Activated naive CD4-positive, alpha-beta T cell treated with anti-CD3 and anti-CD28 coated beads, Interleukin-2, amount 50 U/mL, for 24 hours (primary cell): ENCODE measurements around the gene DGKQ.
"Not testable (repeated sequence)": the region's sequence is repeated elsewhere in the genome, so short reads cannot be mapped to it uniquely, and the experiment has no call there.

Experiments
- H3K27ac Mint-ChIP-seq: one replicate; pipeline ENCODE4 v1.8.0; 2021; ENCODE audit warnings: mild to moderate bottlenecking, mixed read lengths
- H3K27me3 Mint-ChIP-seq: one replicate; pipeline ENCODE4 v1.8.0; 2021; ENCODE audit warnings: mixed read lengths
- H3K36me3 Mint-ChIP-seq: one replicate; pipeline ENCODE4 v1.8.0; 2021; ENCODE audit warnings: mixed read lengths
- H3K4me1 Mint-ChIP-seq: one replicate; pipeline ENCODE4 v1.8.0; 2021; ENCODE audit warnings: mixed read lengths
- H3K4me3 Mint-ChIP-seq: one replicate; pipeline ENCODE4 v1.8.0; 2021; ENCODE audit warnings: mild to moderate bottlenecking, mixed read lengths
- H3K9me3 Mint-ChIP-seq: one replicate; pipeline ENCODE4 v1.8.0; 2021; ENCODE audit warnings: mixed read lengths

Gene DGKQ

DNA sequence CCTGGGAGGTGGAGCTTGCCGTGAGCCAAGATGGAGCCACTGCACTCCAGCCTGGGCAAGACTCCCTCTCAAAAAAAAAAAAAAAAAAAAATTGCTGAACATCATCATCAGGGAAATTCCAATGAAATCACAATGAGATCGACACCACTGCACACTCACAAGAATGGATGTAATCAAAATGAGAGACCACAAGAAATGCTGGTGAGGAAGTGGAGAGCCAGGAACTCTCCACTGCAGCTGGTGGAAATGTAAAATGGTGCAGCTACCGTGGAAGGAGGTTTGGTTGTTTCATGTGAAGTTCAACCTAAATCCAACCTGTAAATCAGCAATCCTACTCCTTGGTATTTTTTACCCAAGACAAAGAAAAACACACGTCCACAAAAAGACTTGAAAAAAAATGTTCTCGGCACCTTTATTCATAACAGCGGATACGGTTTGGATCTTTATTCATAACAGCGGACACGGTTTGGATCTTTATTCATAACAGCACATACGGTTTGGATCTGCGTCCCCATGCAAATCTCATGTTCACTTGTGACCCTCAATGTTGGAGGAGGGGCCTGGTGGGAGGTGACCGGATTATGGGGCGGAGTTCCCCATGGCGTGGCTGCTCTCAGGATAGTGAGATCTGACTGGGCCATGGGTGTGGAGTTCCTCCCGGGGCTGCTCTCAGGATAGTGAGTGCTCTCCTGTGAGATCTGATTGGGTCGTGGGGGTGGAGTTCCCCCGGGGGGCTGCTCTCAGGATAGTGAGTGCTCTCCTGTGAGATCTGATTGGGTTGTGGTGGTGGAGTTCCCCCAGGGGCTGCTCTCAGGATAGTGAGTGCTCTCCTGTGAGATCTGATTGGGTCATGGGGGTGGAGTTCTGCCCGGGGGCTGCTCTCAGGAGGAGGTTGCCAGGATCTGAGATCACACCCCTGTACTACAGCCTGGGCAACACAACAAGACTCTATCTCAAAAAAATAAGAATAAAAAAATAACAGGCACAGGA is 49.0 kb downstream of the DGKQ start:
- H3K4me3 Mint-ChIP-seq, result peak overlapping the region; percentile 19
- peaks cover 70% of the 10 kb centered on the region for H3K4me1 Mint-ChIP-seq
- no peaks in the 10 kb centered on the region for H3K9me3 Mint-ChIP-seq
- peaks cover 8% of the 10 kb centered on the region for H3K36me3 Mint-ChIP-seq
- no peaks in the 10 kb centered on the region for H3K27me3 Mint-ChIP-seq
- H3K27ac Mint-ChIP-seq, result peak overlapping the region; percentile 5

DNA sequence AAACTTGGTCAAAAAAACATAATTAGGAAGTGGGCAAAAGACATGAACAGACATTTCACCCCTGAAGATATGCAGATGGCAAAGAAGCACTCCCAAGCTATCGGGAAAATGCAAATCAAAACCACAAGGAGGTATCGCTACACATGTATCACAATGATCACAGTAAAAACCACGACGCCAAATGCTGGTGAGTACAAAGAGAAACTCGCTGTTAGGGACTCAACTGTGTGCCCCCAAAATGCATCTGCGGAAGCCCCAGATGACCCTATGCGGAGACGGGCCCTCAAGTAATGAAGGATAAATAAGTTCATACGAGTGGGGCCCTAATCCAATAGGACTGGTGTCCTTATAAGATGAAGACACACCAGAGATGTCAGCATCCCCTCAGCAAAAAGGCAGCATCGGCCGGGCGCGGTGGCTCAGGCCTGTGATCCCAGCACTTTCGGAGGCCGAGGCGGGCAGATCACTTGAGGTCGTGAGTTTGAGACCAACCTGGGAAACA is 51.5 kb downstream of the DGKQ start:
- peaks cover 14% of the 10 kb centered on the region for H3K36me3 Mint-ChIP-seq
- H3K27ac Mint-ChIP-seq, result no peak overlapping the region
- H3K27me3 Mint-ChIP-seq, result no peaks in the 10 kb centered on the region
- no peak overlapping the region for H3K4me3 Mint-ChIP-seq
- peaks cover 79% of the 10 kb centered on the region for H3K4me1 Mint-ChIP-seq
- H3K9me3 Mint-ChIP-seq, result peaks cover 5% of the 10 kb centered on the region

DNA sequence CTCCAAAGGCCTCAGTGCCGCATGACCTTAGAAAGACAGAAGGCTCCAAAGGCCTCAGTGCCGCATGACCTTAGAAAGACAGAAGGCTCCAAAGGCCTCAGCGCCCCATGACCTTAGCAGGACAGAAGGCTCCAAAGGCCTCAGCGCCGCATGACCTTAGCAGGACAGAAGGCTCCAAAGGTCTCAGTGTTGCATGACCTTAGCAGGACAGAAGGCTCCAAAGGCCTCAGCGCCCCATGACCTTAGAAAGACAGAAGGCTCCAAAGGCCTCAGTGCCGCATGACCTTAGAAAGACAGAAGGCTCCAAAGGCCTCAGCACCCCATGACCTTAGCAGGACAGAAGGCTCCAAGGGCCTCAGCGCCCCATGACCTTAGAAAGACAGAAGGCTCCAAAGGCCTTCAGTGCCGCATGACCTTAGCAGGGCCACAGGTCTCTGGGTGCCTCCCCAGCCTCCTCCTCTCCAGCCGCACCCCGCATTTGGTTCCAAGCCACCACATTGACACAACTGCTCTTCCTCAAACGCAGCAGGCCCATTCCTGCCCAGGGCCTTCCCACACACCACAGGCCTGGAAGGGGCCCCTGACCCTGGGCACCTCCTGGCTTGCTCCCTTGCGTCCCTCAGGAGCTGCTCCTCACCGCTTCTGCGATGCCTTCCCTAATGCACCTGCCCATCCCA is 54.2 kb downstream of the DGKQ start:
- peaks cover 12% of the 10 kb centered on the region for H3K36me3 Mint-ChIP-seq
- H3K4me1 Mint-ChIP-seq, result peaks cover 79% of the 10 kb centered on the region
- not testable (repeated sequence) for H3K27me3 Mint-ChIP-seq, H3K9me3 Mint-ChIP-seq, H3K4me3 Mint-ChIP-seq
- H3K27ac Mint-ChIP-seq, result peak overlapping the region; percentile 70

DNA sequence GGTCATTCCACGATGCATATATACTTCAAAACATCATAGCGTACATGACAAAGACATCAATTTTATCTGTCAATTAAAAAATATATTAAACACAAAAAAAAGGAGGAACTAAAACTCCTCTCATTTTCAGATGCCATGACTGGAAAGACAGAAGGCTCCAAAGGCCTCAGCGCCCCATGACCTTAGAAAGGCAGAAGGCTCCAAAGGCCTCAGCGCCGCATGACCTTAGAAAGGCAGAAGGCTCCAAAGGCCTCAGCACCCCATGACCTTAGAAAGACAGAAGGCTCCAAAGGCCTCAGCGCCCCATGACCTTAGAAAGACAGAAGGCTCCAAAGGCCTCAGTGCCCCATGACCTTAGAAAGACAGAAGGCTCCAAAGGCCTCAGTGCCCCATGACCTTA is 54.8 kb downstream of the DGKQ start:
- not testable (repeated sequence) for H3K4me3 Mint-ChIP-seq, H3K27ac Mint-ChIP-seq, H3K9me3 Mint-ChIP-seq, H3K27me3 Mint-ChIP-seq
- H3K36me3 Mint-ChIP-seq, result peaks cover 12% of the 10 kb centered on the region
- peaks cover 75% of the 10 kb centered on the region for H3K4me1 Mint-ChIP-seq

DNA sequence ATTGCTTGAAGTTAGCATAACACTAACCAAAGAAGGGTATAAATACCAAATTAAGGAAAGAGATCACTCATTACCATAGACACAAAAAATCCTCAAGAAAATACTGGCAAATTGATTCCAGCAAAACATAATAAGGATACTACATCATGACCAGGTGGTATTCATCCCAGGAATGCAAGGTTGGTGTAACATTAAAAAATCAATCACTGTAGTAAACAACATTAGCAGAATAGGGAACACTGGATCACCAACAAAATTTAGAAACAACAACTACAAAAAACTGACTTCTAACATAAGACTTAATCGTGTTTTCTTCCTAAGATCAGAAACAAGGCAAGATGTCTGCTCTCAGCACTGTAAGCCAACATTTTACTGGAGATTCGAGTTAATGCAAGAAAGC is 55.4 kb downstream of the DGKQ start:
- no peak overlapping the region for H3K27ac Mint-ChIP-seq
- peaks cover 12% of the 10 kb centered on the region for H3K36me3 Mint-ChIP-seq
- no peak overlapping the region for H3K4me3 Mint-ChIP-seq
- H3K9me3 Mint-ChIP-seq, result peaks cover 5% of the 10 kb centered on the region
- H3K27me3 Mint-ChIP-seq, result no peaks in the 10 kb centered on the region
- peaks cover 70% of the 10 kb centered on the region for H3K4me1 Mint-ChIP-seq

DNA sequence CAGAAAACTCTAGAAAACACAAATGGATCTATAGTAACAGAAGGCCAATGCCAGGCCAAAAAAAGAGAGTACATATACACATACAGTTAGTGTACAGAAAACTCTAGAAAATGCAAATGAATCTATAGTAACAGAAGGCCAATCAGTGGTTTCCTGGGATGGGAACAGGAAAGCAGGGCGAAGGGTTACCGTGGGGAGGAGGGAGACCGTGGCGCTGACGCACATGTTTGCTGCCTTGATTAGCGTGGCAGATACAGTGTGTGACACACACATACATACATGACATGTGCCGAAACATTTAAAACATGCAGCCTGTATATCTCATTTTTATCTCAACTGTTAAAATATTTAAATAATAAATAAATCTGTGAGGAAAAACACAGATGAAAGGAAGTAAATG is 55.9 kb downstream of the DGKQ start:
- Mint-ChIP-seq H3K9me3 (peaks cover 5% of the 10 kb centered on the region), H3K27ac (no peak overlapping the region), H3K4me3 (no peak overlapping the region), H3K27me3 (no peaks in the 10 kb centered on the region), H3K4me1 (peaks cover 65% of the 10 kb centered on the region), H3K36me3 (peaks cover 12% of the 10 kb centered on the region)

DNA sequence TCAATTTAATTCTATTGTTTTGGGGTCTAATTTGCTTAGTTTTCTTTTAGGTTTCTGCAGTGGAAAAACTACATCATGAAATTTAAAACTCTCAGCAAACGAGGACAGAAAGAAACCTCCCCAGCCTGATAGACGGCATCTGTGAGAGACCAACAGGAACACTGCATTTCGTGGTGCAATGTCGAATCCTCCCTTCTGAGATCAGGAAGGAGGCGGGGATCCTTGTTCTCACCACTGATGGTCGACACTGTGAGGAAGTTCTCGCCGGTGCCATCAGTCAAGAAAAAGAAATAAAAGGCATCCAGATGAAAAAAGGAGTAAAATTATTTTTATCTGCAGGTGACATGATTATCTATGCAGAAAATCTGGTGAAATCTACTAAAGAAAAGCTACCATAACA is 57.8 kb downstream of the DGKQ start:
- no peaks in the 10 kb centered on the region for H3K27me3 Mint-ChIP-seq
- peak overlapping the region; percentile 61 for H3K27ac Mint-ChIP-seq
- H3K9me3 Mint-ChIP-seq, result peaks cover 5% of the 10 kb centered on the region
- peaks cover 50% of the 10 kb centered on the region for H3K4me1 Mint-ChIP-seq
- peaks cover 14% of the 10 kb centered on the region for H3K36me3 Mint-ChIP-seq
- peak overlapping the region; percentile 42 for H3K4me3 Mint-ChIP-seq

DNA sequence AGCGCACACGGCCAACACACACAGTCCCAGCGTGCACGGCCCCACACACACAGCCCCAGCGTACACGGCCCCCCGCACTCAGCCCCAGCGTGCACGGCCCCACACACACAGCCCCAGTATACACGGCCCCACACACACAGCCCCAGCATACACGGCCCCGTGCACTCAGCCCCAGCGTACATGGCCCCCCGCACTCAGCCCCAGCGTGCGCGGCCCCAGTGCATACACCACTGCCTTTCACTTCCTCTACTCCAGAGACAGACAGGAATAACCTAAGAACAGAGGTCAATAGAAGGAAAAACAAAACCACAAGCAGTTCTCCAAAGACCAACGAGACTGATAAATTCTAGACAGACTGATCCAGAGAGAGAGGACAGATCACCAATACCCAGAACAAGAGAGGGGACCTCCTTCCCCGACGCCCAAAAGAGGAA is 58.3 kb downstream of the DGKQ start:
- peak overlapping the region; percentile 31 for H3K27ac Mint-ChIP-seq
- H3K27me3 Mint-ChIP-seq, result no peaks in the 10 kb centered on the region
- peak overlapping the region; percentile 42 for H3K4me3 Mint-ChIP-seq
- peaks cover 47% of the 10 kb centered on the region for H3K4me1 Mint-ChIP-seq
- peaks cover 12% of the 10 kb centered on the region for H3K36me3 Mint-ChIP-seq
- peaks cover 5% of the 10 kb centered on the region for H3K9me3 Mint-ChIP-seq

DNA sequence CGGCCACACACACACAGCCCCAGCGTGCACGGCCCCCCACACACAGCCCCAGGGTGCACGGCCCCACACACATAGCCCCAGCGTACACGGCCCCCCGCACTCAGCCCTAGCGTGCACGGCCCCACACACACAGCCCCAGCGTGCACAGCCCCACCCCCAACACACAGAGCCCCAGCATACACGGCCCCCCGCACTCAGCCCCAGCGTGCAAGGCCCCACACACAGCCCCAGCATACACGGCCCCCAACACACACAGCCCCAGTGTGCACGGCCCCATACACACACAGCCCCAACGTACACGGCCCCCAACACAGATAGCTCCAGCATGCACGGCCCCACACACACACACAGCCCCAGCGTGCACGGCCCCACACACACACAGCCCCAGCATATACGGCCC is 58.8 kb downstream of the DGKQ start:
- Mint-ChIP-seq H3K9me3 (peaks cover 5% of the 10 kb centered on the region), H3K4me3 (no peak overlapping the region), H3K36me3 (peaks cover 11% of the 10 kb centered on the region), H3K27ac (no peak overlapping the region), H3K27me3 (no peaks in the 10 kb centered on the region), H3K4me1 (peaks cover 42% of the 10 kb centered on the region)

DNA sequence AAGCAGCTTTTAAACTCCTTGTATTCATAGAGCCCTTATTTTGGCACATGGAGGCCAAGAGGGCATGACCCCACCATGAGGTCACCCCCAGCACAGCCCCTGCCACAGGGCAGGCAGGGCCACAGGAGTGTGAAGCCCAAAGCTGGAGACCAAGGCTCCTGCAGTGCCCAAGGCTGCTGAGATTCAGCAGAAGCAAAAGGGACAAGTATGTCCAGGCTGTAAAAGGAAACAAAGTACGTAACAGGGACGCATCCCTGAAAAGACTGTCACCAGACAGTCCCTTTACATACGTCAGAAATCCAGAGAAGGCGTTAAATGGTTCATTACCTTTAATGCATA is 60.1 kb downstream of the DGKQ start:
- no peaks in the 10 kb centered on the region for H3K27me3 Mint-ChIP-seq
- H3K27ac Mint-ChIP-seq, result no peak overlapping the region
- H3K4me1 Mint-ChIP-seq, result peaks cover 36% of the 10 kb centered on the region
- H3K36me3 Mint-ChIP-seq, result peaks cover 6% of the 10 kb centered on the region
- H3K9me3 Mint-ChIP-seq, result peaks cover 4% of the 10 kb centered on the region
- H3K4me3 Mint-ChIP-seq, result no peak overlapping the region

DNA sequence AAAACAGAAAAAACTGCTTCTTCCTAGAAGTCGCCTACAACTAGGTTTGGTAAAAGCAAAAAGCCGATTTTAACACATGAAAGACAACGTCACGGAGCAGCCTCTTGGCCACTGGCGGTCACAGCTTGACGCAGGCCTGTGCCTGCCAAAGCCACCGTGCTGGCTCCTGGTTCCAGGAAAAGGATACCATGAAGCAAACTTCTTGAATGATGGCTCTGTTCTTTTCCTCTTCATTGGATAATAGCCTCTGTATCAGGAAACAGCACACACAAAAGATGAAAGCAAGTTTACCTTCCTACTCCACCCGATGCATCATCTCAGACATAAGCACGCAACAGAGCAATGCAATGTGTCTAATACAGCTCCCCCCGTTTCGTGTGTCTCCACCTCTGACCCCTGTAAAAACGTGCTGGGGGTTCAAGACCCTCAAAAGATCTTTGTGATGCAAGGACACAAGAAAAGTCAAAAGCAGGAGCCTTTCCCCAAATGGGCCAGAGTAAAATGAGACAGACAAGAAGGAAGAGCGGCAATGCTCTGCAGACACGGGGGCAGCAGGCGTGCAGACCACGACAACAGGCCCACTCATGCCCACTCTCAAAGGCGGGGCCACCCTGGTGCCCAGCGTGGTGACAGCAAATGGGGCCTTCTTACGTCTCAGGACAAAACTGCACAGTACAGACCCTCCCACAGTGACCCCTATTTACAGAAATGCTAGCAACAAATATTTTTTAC is 60.7 kb downstream of the DGKQ start:
- Mint-ChIP-seq H3K36me3 (peaks cover 4% of the 10 kb centered on the region), H3K27me3 (no peaks in the 10 kb centered on the region), H3K27ac (no peak overlapping the region), H3K9me3 (no peaks in the 10 kb centered on the region), H3K4me3 (no peak overlapping the region), H3K4me1 (peaks cover 30% of the 10 kb centered on the region)

DNA sequence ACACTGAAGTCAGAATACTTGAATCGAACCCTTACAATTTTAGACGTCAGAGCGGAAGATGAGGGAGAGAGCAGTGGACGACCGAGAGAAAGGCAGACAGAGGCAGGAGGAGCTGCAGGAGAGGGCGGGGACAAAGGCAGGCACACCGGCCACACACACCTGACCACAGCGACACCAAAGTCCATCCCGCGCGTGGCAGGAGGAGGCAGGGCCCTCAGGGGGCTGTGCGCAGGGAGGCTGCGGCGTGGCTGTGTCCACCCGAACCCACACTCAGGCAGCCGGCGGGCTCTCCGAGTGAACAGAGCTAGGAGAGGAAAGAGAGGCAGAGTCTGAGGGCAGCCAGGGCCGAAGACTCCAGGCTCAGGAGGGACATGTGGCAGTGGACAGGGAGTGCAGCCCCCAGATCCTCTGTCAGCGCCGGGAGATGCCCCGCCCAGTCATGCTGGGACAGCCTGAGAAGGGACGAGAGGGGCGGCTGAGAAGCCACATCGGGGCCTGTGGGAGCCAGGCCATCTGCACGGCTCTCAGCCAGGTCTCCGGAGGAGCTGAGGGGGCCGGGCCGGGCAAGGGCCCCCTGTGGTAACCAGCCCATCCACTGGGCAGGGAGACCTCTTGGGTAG is 61.4 kb downstream of the DGKQ start:
- no peaks in the 10 kb centered on the region for H3K27me3 Mint-ChIP-seq
- no peak overlapping the region for H3K4me3 Mint-ChIP-seq
- no peak overlapping the region for H3K27ac Mint-ChIP-seq
- peaks cover 3% of the 10 kb centered on the region for H3K36me3 Mint-ChIP-seq
- no peaks in the 10 kb centered on the region for H3K9me3 Mint-ChIP-seq
- peaks cover 24% of the 10 kb centered on the region for H3K4me1 Mint-ChIP-seq

DNA sequence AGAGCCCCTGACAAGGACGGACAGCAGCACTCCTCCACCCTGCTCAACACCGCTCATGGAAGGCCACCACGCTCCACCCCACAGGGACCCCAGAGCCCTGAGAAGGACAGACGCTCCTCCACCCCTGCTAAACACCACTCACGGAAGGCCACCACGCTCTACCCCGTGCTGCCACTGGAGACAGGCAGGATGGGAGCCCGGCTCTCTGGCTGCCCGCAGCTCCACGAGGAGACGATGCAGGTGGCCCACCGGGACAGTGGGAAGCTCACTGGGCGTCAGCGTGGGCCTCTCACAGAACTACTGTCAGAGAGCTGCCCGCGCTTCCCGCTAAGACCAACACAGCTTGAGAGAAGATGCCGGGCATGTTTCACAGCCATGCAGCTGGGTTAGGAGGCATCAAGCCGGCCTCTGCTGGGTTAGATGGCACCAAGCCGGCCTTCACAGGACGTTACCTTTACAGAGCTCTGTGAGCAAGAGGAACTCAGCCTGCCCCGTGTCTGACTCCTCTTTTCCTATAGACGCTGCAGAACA is 62.1 kb downstream of the DGKQ start:
- Mint-ChIP-seq H3K27me3 (no peaks in the 10 kb centered on the region), H3K4me3 (no peak overlapping the region)

DNA sequence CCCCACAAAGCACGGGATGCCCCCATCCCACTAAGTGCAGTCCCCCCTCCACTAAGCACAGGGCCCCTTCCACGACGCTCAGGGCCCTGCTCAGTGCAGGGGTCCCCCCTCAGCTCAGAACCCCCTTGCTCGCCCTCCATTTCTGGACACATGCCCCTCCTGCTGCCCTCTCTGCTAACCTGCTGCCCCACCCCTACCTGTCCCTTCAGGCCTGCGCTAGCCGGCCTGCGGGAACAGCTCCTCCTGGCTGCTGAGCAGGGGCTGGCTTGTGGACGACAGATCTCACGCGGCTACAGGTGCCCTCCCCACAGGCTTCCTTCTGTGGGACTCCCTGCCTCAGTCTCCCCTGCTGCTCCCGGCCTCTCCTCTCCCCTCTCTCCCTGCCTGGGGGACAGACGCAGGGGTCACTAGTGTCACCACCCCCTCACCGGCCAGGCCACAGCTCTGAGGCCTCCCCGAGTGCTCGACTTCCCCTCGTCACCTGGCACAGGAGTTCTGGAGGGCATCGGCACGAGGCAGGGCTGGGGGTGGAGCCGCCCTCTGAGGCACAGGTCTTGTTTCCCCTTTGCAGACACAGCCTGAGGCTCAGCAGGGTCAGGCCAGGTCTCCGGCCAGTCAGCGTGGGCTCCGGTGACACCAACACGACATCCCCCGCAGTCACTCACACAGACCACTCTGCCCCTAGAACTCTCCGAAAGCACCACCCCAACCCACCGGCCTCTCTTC is 62.8 kb downstream of the DGKQ start:
- Mint-ChIP-seq H3K9me3 (no peaks in the 10 kb centered on the region), H3K27ac (no peak overlapping the region), H3K36me3 (peaks cover 4% of the 10 kb centered on the region), H3K4me1 (peaks cover 10% of the 10 kb centered on the region), H3K27me3 (no peaks in the 10 kb centered on the region), H3K4me3 (no peak overlapping the region)

More for the DNA sequence above, 62.1 kb downstream of the DGKQ start:
- no peak overlapping the region for H3K27ac Mint-ChIP-seq
- no peaks in the 10 kb centered on the region for H3K9me3 Mint-ChIP-seq
- peaks cover 17% of the 10 kb centered on the region for H3K4me1 Mint-ChIP-seq
- H3K36me3 Mint-ChIP-seq, result peaks cover 4% of the 10 kb centered on the region
